C4-2B (cell line): ENCODE data around the gene PRELID1.
"Not testable (repeated sequence)": the region's sequence is repeated elsewhere in the genome, so short reads cannot be mapped to it uniquely, and the experiment has no call there.

Source experiments
- H3K27ac ChIP-seq: fragments of 450-650 bp; 2 replicates; pipeline ENCODE4 v1.5.1; 2017
- CTCF ChIP-seq: fragments of 450-650 bp; conservative IDR thresholded peaks from 2 replicates; pipeline ENCODE4 v1.5.1; 2017; ENCODE audit warnings: mild to moderate bottlenecking
- ZFX ChIP-seq: fragments of 450-650 bp; IDR thresholded peaks from 2 replicates; pipeline ENCODE4 v1.6.1; 2017

Gene PRELID1

GRCh38 chr5:177303121-177303924 lies at the start of gene PRELID1, which contains the start of gene RAB24:
PRELID1 (plus strand) TSS chr5:177303799; CDS start chr5:177303986, 187 bp downstream.
RAB24 (minus strand) TSS chr5:177303719; CDS start chr5:177303288, 431 bp downstream.
- peak within 1 kb of the TSS; percentile 92 for H3K27ac ChIP-seq
- TF ChIP-seq ZFX, result no peak
- peak; percentile 71 for TF ChIP-seq CTCF

- TF ChIP-seq ZFX, result no peak
- TF ChIP-seq CTCF, result no peak
- no peak overlapping the region for H3K27ac ChIP-seq
Measured at GRCh38 chr5:177256296-177256695, 47.3 kb upstream of the PRELID1 start.

- H3K27ac ChIP-seq, result not testable (repeated sequence)
Measured at GRCh38 chr5:177258711-177259110, 44.9 kb upstream of the PRELID1 start.

GRCh38 chr5:177260961-177261360 lies 42.6 kb upstream of the PRELID1 start:
- no peak overlapping the region for H3K27ac ChIP-seq
- TF ChIP-seq CTCF (no peak), ZFX (no peak)

GRCh38 chr5:177261510-177261909 lies 42.1 kb upstream of the PRELID1 start:
- no peak overlapping the region for H3K27ac ChIP-seq
- TF ChIP-seq ZFX (no peak), CTCF (no peak)

GRCh38 chr5:177264178-177264577 lies 39.4 kb upstream of the PRELID1 start:
- no peak overlapping the region for H3K27ac ChIP-seq
- TF ChIP-seq ZFX (no peak), CTCF (no peak)

- no peak overlapping the region for H3K27ac ChIP-seq
- TF ChIP-seq ZFX, result no peak
- no peak for TF ChIP-seq CTCF
Measured at GRCh38 chr5:177265395-177265794, 38.2 kb upstream of the PRELID1 start.
